Activated CD8-positive, alpha-beta T cell treated with anti-CD3 and anti-CD28 coated beads for 36 hours (primary cell): ENCODE measurements around the gene SUV39H2. TPM values are rescaled to one million over a fixed set of nuclear protein-coding genes. Genes with fewer than 3 reads are reported as not detected.
A peak's percentile ranks its signal among the peaks of the same experiment; 100 is the strongest.

Experiments
- ATAC-seq: fragments of 200-7000 bp; cut with Tn5 transposase; one replicate; pipeline ENCODE4 v1.10.0; 2021; ENCODE audit warnings: mild to moderate bottlenecking, moderate library complexity
- CTCF ChIA-PET: fragments of 350-600 bp; sonication (Branson Sonifier 250); formaldehyde crosslinking; loops from one replicate; lab custom pipeline; 2021; ENCODE audit warnings: antibody characterized with exemption; lab: Charles Lee
- POLR2A ChIA-PET: fragments of 350-600 bp; sonication (Branson Sonifier 250); formaldehyde crosslinking; loops from one replicate; lab custom pipeline; 2021; ENCODE audit warnings: antibody characterized with exemption; lab: Charles Lee
- DNase-seq: peaks from one replicate; pipeline ENCODE4 v3.0.0-alpha.2; 2020
- H3K27ac Mint-ChIP-seq: one replicate; pipeline ENCODE4 v1.8.0; 2021; ENCODE audit warnings: mild to moderate bottlenecking, mixed read lengths
- H3K27me3 Mint-ChIP-seq: one replicate; pipeline ENCODE4 v1.8.0; 2021; ENCODE audit warnings: mixed read lengths
- H3K36me3 Mint-ChIP-seq: one replicate; pipeline ENCODE4 v1.8.0; 2021; ENCODE audit warnings: low read depth, mixed read lengths
- H3K4me1 Mint-ChIP-seq: one replicate; pipeline ENCODE4 v1.8.0; 2021; ENCODE audit warnings: low read depth, mixed read lengths
- H3K4me3 Mint-ChIP-seq: one replicate; pipeline ENCODE4 v1.8.0; 2021; ENCODE audit warnings: mild to moderate bottlenecking, moderate library complexity, mixed read lengths
- H3K9me3 Mint-ChIP-seq: one replicate; pipeline ENCODE4 v1.8.0; 2021; ENCODE audit warnings: mixed read lengths
- CTCF ChIP-seq: fragments of 200-600 bp; IDR thresholded peaks from one replicate; pipeline ENCODE4 v1.8.0; 2022; ENCODE audit warnings: antibody characterized with exemption, mild to moderate bottlenecking
- intact Hi-C: fragments of 100-400 bp; cut with micrococcal nuclease; formaldehyde crosslinking; loops from one replicate; pipeline ENCODE4 v1.10.0; 2022
- total RNA-seq, 2 experiments: library from RNA; stranded (reverse); gene quantifications; one replicate each; pipeline ENCODE4 v1.2.3, GENCODE V29; 2021

SUV39H2 gene
- total RNA-seq, 2 experiments from 2014 or later, result 40.9 to 45.8 TPM

DNA sequence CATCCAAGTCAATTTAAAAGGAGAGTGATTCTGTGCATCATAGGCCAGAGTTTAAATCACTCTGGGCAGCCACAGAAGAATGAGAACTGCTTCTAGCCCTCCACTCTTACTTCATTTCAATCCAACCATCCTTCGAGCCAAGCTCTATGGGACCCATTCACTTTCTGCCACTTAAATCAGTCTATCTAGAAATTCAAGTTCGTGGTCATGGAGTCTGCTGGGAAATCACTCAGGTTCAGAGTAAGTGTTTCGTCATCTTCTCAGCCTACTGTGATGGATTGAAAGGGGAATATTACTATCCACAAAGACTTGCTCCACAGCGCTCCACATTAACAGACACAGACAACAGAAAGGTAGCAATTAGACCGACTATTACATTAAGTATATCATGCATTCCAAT lies 70.6 kb downstream of the SUV39H2 start:
- intact Hi-C loops, result no loop called here
- DNase-seq (no peak), ATAC-seq (no peak)
- POLR2A ChIA-PET, result interaction anchor here (0.8 kb wide), 2 partner anchors 71 to 165 kb away, joined by 4 read pairs; partner anchors contain the start of gene SUV39H2
- H3K4me1 Mint-ChIP-seq, result peaks cover 33% of the 10 kb centered on the region
- no peaks in the 10 kb centered on the region for H3K9me3 Mint-ChIP-seq
- no peaks in the 10 kb centered on the region for H3K27me3 Mint-ChIP-seq
- TF ChIP-seq CTCF, result no peak
- CTCF ChIA-PET, result interaction anchor here (2.3 kb wide), 1 partner anchor 23 kb away, joined by 8 read pairs; no protein-coding TSS in a partner anchor
- no peak overlapping the region for H3K27ac Mint-ChIP-seq
- peaks cover 42% of the 10 kb centered on the region for H3K36me3 Mint-ChIP-seq
- H3K4me3 Mint-ChIP-seq, result no peak overlapping the region

DNA sequence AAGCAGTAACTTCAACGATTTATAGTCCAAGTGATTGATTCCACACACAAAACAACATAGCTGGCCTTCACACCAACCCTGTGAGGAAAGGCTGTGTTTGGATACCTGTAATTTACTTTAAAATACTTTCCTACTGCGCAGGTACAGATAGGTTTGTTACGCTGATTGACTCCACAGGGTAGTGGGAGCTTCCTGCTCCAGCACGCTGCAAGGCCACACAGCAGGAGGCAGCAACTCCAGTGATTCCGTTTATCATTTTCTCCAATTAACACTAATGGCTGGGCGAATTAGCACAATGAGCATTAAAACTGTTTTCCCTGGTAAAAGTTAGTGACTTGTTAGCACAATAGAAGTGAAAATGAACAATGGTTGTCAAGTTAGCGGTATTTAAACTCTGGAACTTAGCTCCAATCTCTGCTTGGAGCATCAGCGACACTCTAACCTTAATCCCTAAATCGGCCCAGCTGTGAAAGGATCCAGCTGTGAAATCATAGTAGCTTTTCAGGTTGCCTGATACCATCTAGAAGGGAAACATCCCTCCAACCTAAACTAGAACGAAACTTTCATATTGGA lies 74.3 kb downstream of the SUV39H2 start:
- Mint-ChIP-seq H3K4me1 (peaks cover 41% of the 10 kb centered on the region), H3K9me3 (no peaks in the 10 kb centered on the region), H3K36me3 (peaks cover 24% of the 10 kb centered on the region), H3K27ac (peak overlapping the region; percentile 98), H3K4me3 (peak overlapping the region; percentile 94), H3K27me3 (no peaks in the 10 kb centered on the region)
- CTCF ChIA-PET, result interaction anchor here (0.7 to 2.3 kb wide), 6 partner anchors 8 to 72 kb away, joined by 3 to 7 read pairs (median 3); no protein-coding TSS in a partner anchor
- DNase-seq (no peak), ATAC-seq (no peak)
- intact Hi-C loops, result loop anchor here (10.0 kb wide), 1 partner anchor 118 kb away; the partner anchor contains the start of genes CDNF, HSPA14 and MSANTD7
- TF ChIP-seq CTCF, result no peak
- POLR2A ChIA-PET, result interaction anchor here (0.6 to 3.2 kb wide), 14 partner anchors 8 to 1242 kb away, joined by 3 to 30 read pairs (median 3); partner anchors contain the start of genes CDNF, HSPA14, MSANTD7 and SUV39H2

DNA sequence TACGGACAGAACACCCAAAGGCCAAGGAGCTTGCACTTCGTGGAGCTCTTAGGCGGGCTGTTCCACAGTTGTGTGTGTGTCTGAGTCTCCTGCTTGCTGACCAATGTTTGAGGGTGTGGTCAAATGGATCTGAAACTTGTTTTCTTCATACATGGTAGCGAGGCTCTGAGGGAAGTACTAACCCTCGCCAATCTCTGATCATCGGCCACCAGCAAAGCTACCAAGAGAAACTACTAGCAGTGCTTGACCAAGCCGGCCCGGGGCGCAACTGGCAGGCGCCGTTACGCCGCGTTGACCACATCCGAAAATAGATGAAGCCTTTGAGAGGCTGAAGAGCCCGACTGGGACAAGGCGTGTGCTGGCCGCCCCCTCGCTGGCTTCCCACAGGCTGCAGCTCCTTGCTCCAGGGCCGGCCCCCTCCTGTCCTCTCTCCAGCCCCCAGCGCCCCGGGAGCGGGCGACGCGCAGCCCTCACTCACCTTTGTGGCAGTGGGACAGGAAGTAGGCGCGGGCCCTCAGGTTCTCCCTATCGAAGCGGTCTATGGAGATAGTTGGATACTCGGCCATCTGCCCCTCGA lies 74.8 kb downstream of the SUV39H2 start:
- CTCF ChIA-PET, result interaction anchor here (0.7 to 2.3 kb wide), 7 partner anchors 8 to 72 kb away, joined by 3 to 7 read pairs (median 3); no protein-coding TSS in a partner anchor
- ATAC-seq, result peak; percentile 54
- TF ChIP-seq CTCF, result no peak
- Mint-ChIP-seq H3K4me1 (peaks cover 41% of the 10 kb centered on the region), H3K36me3 (peaks cover 24% of the 10 kb centered on the region), H3K27me3 (no peaks in the 10 kb centered on the region), H3K27ac (peak overlapping the region; percentile 98), H3K4me3 (peak overlapping the region; percentile 94), H3K9me3 (no peaks in the 10 kb centered on the region)
- POLR2A ChIA-PET, result interaction anchor here (0.8 to 3.2 kb wide), 13 partner anchors 9 to 142 kb away, joined by 3 to 30 read pairs (median 3); partner anchors contain the start of genes CDNF, HSPA14, MSANTD7 and SUV39H2
- intact Hi-C loops, result loop anchor here (10.0 kb wide), 1 partner anchor 119 kb away; the partner anchor contains the start of genes CDNF, HSPA14 and MSANTD7
- DNase-seq, result no peak

Other genes starting within 250 kb of the SUV39H2 start
- gene FAM107B, start 104.0 kb upstream of the SUV39H2 start, total RNA-seq, result 100 to 1,000 TPM; 114 to 121 TPM
- 1 to 10 TPM; 1.5 to 1.8 TPM for gene CDNF, start 40.8 kb upstream of the SUV39H2 start, total RNA-seq
- gene HSPA14, start 40.6 kb upstream of the SUV39H2 start, total RNA-seq, result 10 to 100 TPM; 36.1 to 36.7 TPM
- 10 to 100 TPM; 22.5 to 23.9 TPM for gene MSANTD7, start 40.6 kb upstream of the SUV39H2 start, total RNA-seq
- gene DCLRE1C, start 75.2 kb downstream of the SUV39H2 start, total RNA-seq, result 10 to 100 TPM; 15.0 to 17.5 TPM
- gene MEIG1, start 80.5 kb downstream of the SUV39H2 start, total RNA-seq, result under 1 TPM in 1 of 2 experiments, not detected in 1; 0.79 TPM
- under 1 TPM; 0.32 to 0.63 TPM for gene OLAH, start 165.1 kb downstream of the SUV39H2 start, total RNA-seq
- 1 to 10 TPM; 1.6 to 2.0 TPM for gene ACBD7, start 209.9 kb downstream of the SUV39H2 start, total RNA-seq
- gene RPP38, start 218.5 kb downstream of the SUV39H2 start, total RNA-seq, result 10 to 100 TPM; 16.2 to 24.2 TPM